ENCODE results near the gene GRID2. TPM values are rescaled to one million over a fixed set of nuclear protein-coding genes. Genes with fewer than 3 reads are reported as not detected.
A peak's percentile ranks its signal among the peaks of the same experiment; 100 is the strongest.

GRID2 gene
- total RNA-seq, 1 donor = not detected

GRCh38 chr4:93147524-93148212, 843.9 kb downstream of the GRID2 start:
- peak; percentile 57 for DNase-seq (ENCODE audit: insufficient read length, low spot score, missing footprints)
- Histone ChIP-seq H3K9me3 (ENCODE audit: low read depth, low read length) (peaks cover 2% of the 10 kb centered on the region), H3K27me3 (ENCODE audit: insufficient read depth, low read length) (no peaks in the 10 kb centered on the region), H2AFZ (ENCODE audit: low read length) (no peak overlapping the region), H3K4me2 (ENCODE audit: insufficient read depth, low read length) (no peak overlapping the region), H3K79me2 (ENCODE audit: insufficient read depth, low read length) (no peaks in the 10 kb centered on the region), H3K4me1 (ENCODE audit: insufficient read depth, low read length) (no peaks in the 10 kb centered on the region), H3K36me3 (ENCODE audit: insufficient read depth, low read length) (no peaks in the 10 kb centered on the region), H4K20me1 (ENCODE audit: insufficient read depth, low read length) (no peaks in the 10 kb centered on the region), H3K27ac (ENCODE audit: low read depth, low read length) (no peak overlapping the region), H3K4me3 (ENCODE audit: insufficient read depth, low read length) (no peak overlapping the region)
- TF ChIP-seq CTCF (IDR thresholded peaks at IDR 0.05; ENCODE audit: extremely low read depth, low read depth, low read length) = no peak

- H3K4me3 ChIP-seq (ENCODE audit: insufficient read depth, low read length) = no peak overlapping the region
- H3K36me3 ChIP-seq (ENCODE audit: insufficient read depth, low read length) = no peaks in the 10 kb centered on the region
- no peaks in the 10 kb centered on the region for H4K20me1 ChIP-seq (ENCODE audit: insufficient read depth, low read length)
- no peak overlapping the region for H3K27ac ChIP-seq (ENCODE audit: low read depth, low read length)
- TF ChIP-seq CTCF (IDR thresholded peaks at IDR 0.05; ENCODE audit: extremely low read depth, low read depth, low read length) = no peak
- H3K4me1 ChIP-seq (ENCODE audit: insufficient read depth, low read length) = no peaks in the 10 kb centered on the region
- H3K27me3 ChIP-seq (ENCODE audit: insufficient read depth, low read length) = no peaks in the 10 kb centered on the region
- DNase-seq (ENCODE audit: insufficient read length, low spot score, missing footprints) = no peak
- no peak overlapping the region for H2AFZ ChIP-seq (ENCODE audit: low read length)
- no peaks in the 10 kb centered on the region for H3K79me2 ChIP-seq (ENCODE audit: insufficient read depth, low read length)
- H3K4me2 ChIP-seq (ENCODE audit: insufficient read depth, low read length) = no peak overlapping the region
- peaks cover 2% of the 10 kb centered on the region for H3K9me3 ChIP-seq (ENCODE audit: low read depth, low read length)
Observed at GRCh38 chr4:93152491-93152890, 848.7 kb downstream of the GRID2 start.

GRCh38 chr4:93157986-93158385, 854.2 kb downstream of the GRID2 start:
- TF ChIP-seq CTCF (IDR thresholded peaks at IDR 0.05; ENCODE audit: extremely low read depth, low read depth, low read length) = no peak
- H2AFZ ChIP-seq (ENCODE audit: low read length) = no peak overlapping the region
- H4K20me1 ChIP-seq (ENCODE audit: insufficient read depth, low read length) = no peaks in the 10 kb centered on the region
- H3K27me3 ChIP-seq (ENCODE audit: insufficient read depth, low read length) = no peaks in the 10 kb centered on the region
- DNase-seq (ENCODE audit: insufficient read length, low spot score, missing footprints) = no peak
- H3K79me2 ChIP-seq (ENCODE audit: insufficient read depth, low read length) = no peaks in the 10 kb centered on the region
- no peak overlapping the region for H3K4me2 ChIP-seq (ENCODE audit: insufficient read depth, low read length)
- no peak overlapping the region for H3K27ac ChIP-seq (ENCODE audit: low read depth, low read length)
- no peaks in the 10 kb centered on the region for H3K4me1 ChIP-seq (ENCODE audit: insufficient read depth, low read length)
- H3K36me3 ChIP-seq (ENCODE audit: insufficient read depth, low read length) = no peaks in the 10 kb centered on the region
- no peak overlapping the region for H3K4me3 ChIP-seq (ENCODE audit: insufficient read depth, low read length)
- H3K9me3 ChIP-seq (ENCODE audit: low read depth, low read length) = no peaks in the 10 kb centered on the region

DNA sequence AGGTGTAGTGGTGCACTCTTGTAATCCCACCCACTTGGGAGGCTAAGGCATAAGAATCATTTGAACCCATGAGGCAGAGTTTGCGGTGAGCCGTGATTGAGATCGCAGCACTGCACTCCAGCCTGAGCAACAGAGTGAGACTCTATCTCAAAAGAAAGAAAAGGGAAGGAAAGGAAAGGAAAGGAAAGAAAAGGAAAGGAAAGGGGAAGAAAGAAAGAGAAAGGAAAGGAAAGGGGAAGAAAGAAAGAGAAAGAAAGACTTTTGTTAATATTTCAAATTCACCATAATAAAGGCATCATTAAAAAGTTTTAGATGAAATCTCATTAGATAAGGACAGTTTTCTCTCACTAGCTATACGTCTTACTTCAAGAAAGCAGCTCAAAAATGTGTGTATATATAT, 864.3 kb downstream of the GRID2 start:
- no peak overlapping the region for H3K4me3 ChIP-seq (ENCODE audit: insufficient read depth, low read length)
- H3K4me2 ChIP-seq (ENCODE audit: insufficient read depth, low read length) = no peak overlapping the region
- peaks cover 2% of the 10 kb centered on the region for H3K9me3 ChIP-seq (ENCODE audit: low read depth, low read length)
- TF ChIP-seq CTCF (IDR thresholded peaks at IDR 0.05; ENCODE audit: extremely low read depth, low read depth, low read length) = no peak
- H4K20me1 ChIP-seq (ENCODE audit: insufficient read depth, low read length) = no peaks in the 10 kb centered on the region
- no peaks in the 10 kb centered on the region for H3K36me3 ChIP-seq (ENCODE audit: insufficient read depth, low read length)
- H3K4me1 ChIP-seq (ENCODE audit: insufficient read depth, low read length) = no peaks in the 10 kb centered on the region
- H2AFZ ChIP-seq (ENCODE audit: low read length) = no peak overlapping the region
- H3K79me2 ChIP-seq (ENCODE audit: insufficient read depth, low read length) = no peaks in the 10 kb centered on the region
- no peak overlapping the region for H3K27ac ChIP-seq (ENCODE audit: low read depth, low read length)
- no peaks in the 10 kb centered on the region for H3K27me3 ChIP-seq (ENCODE audit: insufficient read depth, low read length)
- DNase-seq (ENCODE audit: insufficient read length, low spot score, missing footprints) = no peak
